Astrocyte (in vitro differentiated cells and primary cell): ENCODE measurements around the gene RCAN2. TPM values are rescaled to one million over a fixed set of nuclear protein-coding genes. Genes with fewer than 3 reads are reported as not detected.

Experiments used
- DNase-seq: peaks from one replicate; pipeline ENCODE4 v3.0.0-alpha.2; 2010; ENCODE audit warnings: low read depth
- FAIRE-seq: peaks from 2 replicates; lab custom pipeline; 2011; peaks lifted over from hg19 to GRCh38; lab: Jason Lieb, UNC
- H2AFZ ChIP-seq: 2 replicates; pipeline ENCODE4 v1.6.0; 2012; ENCODE audit warnings: low read depth, low read length, inconsistent platforms
- H3K27ac ChIP-seq: 2 replicates; pipeline ENCODE4 v1.5.1; 2011; ENCODE audit warnings: low read depth, low read length, inconsistent platforms
- H3K27me3 ChIP-seq: 2 replicates; pipeline ENCODE4 v1.6.0; 2011; ENCODE audit warnings: low read length, inconsistent platforms; ENCODE audit not compliant: insufficient read depth
- H3K36me3 ChIP-seq: 2 replicates; pipeline ENCODE4 v1.5.1; 2011; ENCODE audit warnings: low read length, inconsistent platforms; ENCODE audit not compliant: insufficient read depth
- H3K4me1 ChIP-seq: 2 replicates; pipeline ENCODE4 v1.5.1; 2011; ENCODE audit warnings: low read length, inconsistent platforms; ENCODE audit not compliant: insufficient read depth
- H3K4me2 ChIP-seq: 2 replicates; pipeline ENCODE4 v1.6.0; 2012; ENCODE audit warnings: low read length, inconsistent platforms
- H3K4me3 ChIP-seq: 2 replicates; pipeline ENCODE4 v1.5.1; 2011; ENCODE audit warnings: low read depth, mild to moderate bottlenecking, low read length, inconsistent platforms; ENCODE audit not compliant: insufficient read depth
- H3K79me2 ChIP-seq: 2 replicates; pipeline ENCODE4 v1.6.0; 2012; ENCODE audit warnings: mild to moderate bottlenecking, low read length, inconsistent platforms; ENCODE audit not compliant: insufficient read depth
- H3K9ac ChIP-seq: 2 replicates; pipeline ENCODE4 v1.6.0; 2012; ENCODE audit warnings: mild to moderate bottlenecking, low read length, inconsistent platforms
- H3K9me3 ChIP-seq: 2 replicates; pipeline ENCODE4 v1.5.1; 2012; ENCODE audit warnings: low read depth, mild to moderate bottlenecking, low read length, inconsistent platforms; ENCODE audit not compliant: insufficient read depth
- H4K20me1 ChIP-seq: 2 replicates; pipeline ENCODE4 v1.6.0; 2012; ENCODE audit warnings: low read length, inconsistent platforms; ENCODE audit not compliant: insufficient read depth
- H3K27ac Mint-ChIP-seq: one replicate; pipeline ENCODE4 v1.8.0; 2021; ENCODE audit warnings: mild to moderate bottlenecking, mixed read lengths; ENCODE audit not compliant: unreplicated experiment
- H3K27me3 Mint-ChIP-seq: one replicate; pipeline ENCODE4 v1.8.0; 2021; ENCODE audit warnings: low read depth, mixed read lengths; ENCODE audit not compliant: unreplicated experiment
- H3K36me3 Mint-ChIP-seq: one replicate; pipeline ENCODE4 v1.8.0; 2021; ENCODE audit warnings: low read depth, mixed read lengths; ENCODE audit not compliant: unreplicated experiment
- H3K4me1 Mint-ChIP-seq: one replicate; pipeline ENCODE4 v1.8.0; 2021; ENCODE audit warnings: low read depth, mixed read lengths; ENCODE audit not compliant: unreplicated experiment
- H3K4me3 Mint-ChIP-seq: one replicate; pipeline ENCODE4 v1.8.0; 2021; ENCODE audit warnings: mild to moderate bottlenecking, moderate library complexity, mixed read lengths; ENCODE audit not compliant: unreplicated experiment
- H3K9me3 Mint-ChIP-seq: one replicate; pipeline ENCODE4 v1.8.0; 2021; ENCODE audit warnings: mild to moderate bottlenecking, mixed read lengths; ENCODE audit not compliant: unreplicated experiment
- CTCF ChIP-seq: IDR thresholded peaks from 2 replicates; pipeline ENCODE4 v1.5.1; 2011; ENCODE audit warnings: low read depth, mild to moderate bottlenecking, inconsistent platforms, low read length, moderate library complexity; ENCODE audit not compliant: insufficient read depth
- EZH2 ChIP-seq: IDR thresholded peaks from 2 replicates; pipeline ENCODE4 v1.6.1; 2012; ENCODE audit warnings: mild to moderate bottlenecking, low read length, inconsistent platforms; ENCODE audit not compliant: insufficient read depth
- total RNA-seq: library from RNA; stranded (reverse); gene quantifications from 2 replicates; pipeline ENCODE4 v1.2.1, GENCODE V29; 2021

RCAN2 gene
- total RNA-seq, 1 donor from 2014 or later: 10.6 TPM

GRCh38 chr6:46207174-46207573, 284.1 kb downstream of the RCAN2 start:
- H4K20me1 ChIP-seq: no peaks in the 10 kb centered on the region
- no peaks in the 10 kb centered on the region for H3K4me1 ChIP-seq
- H3K4me1 Mint-ChIP-seq: no peaks in the 10 kb centered on the region
- no peak overlapping the region for H3K27ac ChIP-seq
- H3K79me2 ChIP-seq: no peaks in the 10 kb centered on the region
- no peak overlapping the region for H3K4me2 ChIP-seq
- no peak overlapping the region for H3K4me3 ChIP-seq
- DNase-seq: no peak
- peaks cover 3% of the 10 kb centered on the region for H3K9me3 Mint-ChIP-seq
- no peak for FAIRE-seq
- no peaks in the 10 kb centered on the region for H3K27me3 ChIP-seq
- H2AFZ ChIP-seq: no peak overlapping the region
- TF ChIP-seq EZH2 (no peak), CTCF (no peak)
- no peak overlapping the region for H3K9ac ChIP-seq
- no peaks in the 10 kb centered on the region for H3K9me3 ChIP-seq
- H3K4me3 Mint-ChIP-seq: no peak overlapping the region
- no peak overlapping the region for H3K27ac Mint-ChIP-seq
- H3K27me3 Mint-ChIP-seq: peaks cover 4% of the 10 kb centered on the region
- peaks cover 1% of the 10 kb centered on the region for H3K36me3 Mint-ChIP-seq
- no peaks in the 10 kb centered on the region for H3K36me3 ChIP-seq

GRCh38 chr6:46204880-46205650, 286.2 kb downstream of the RCAN2 start:
- Mint-ChIP-seq H3K4me1 (no peaks in the 10 kb centered on the region), H3K9me3 (peaks cover 6% of the 10 kb centered on the region), H3K27ac (no peak overlapping the region), H3K4me3 (no peak overlapping the region), H3K27me3 (peaks cover 4% of the 10 kb centered on the region), H3K36me3 (peaks cover 1% of the 10 kb centered on the region)
- H3K4me2 ChIP-seq: no peak overlapping the region
- no peak overlapping the region for H3K27ac ChIP-seq
- peaks cover 2% of the 10 kb centered on the region for H3K27me3 ChIP-seq
- H3K4me1 ChIP-seq: no peaks in the 10 kb centered on the region
- no peaks in the 10 kb centered on the region for H3K79me2 ChIP-seq
- FAIRE-seq (no peak), DNase-seq (no peak)
- H3K9me3 ChIP-seq: no peaks in the 10 kb centered on the region
- no peak overlapping the region for H2AFZ ChIP-seq
- H3K36me3 ChIP-seq: no peaks in the 10 kb centered on the region
- no peak overlapping the region for H3K9ac ChIP-seq
- TF ChIP-seq CTCF (no peak), EZH2 (no peak)
- no peaks in the 10 kb centered on the region for H4K20me1 ChIP-seq
- H3K4me3 ChIP-seq: no peak overlapping the region
